Islet of Langerhans (tissue), 1 donor: Measurements from ENCODE around the gene IPO13.

Source experiments
- FAIRE-seq: peaks from one replicate; lab custom pipeline; 2011; peaks lifted over from hg19 to GRCh38; lab: Jason Lieb, UNC

The IPO13 gene

GRCh38 chr1:44014365-44015104 is 67.8 kb downstream of the IPO13 start:
- FAIRE-seq, result no peak

- no peak for FAIRE-seq
These were observed 68.5 kb downstream of the IPO13 start for GRCh38 chr1:44015206-44015605.

GRCh38 chr1:44016041-44016889 is 69.5 kb downstream of the IPO13 start:
- no peak for FAIRE-seq

- no peak for FAIRE-seq
These were observed 70.2 kb downstream of the IPO13 start for GRCh38 chr1:44016890-44017400.
